HG03442 (cell line): ENCODE results near the gene TIMP1.

Experiments
- ATAC-seq: cut with Tn5 transposase; IDR thresholded peaks from one replicate; pipeline ENCODE4 v1.9.1; 2021; ENCODE audit warnings: mild to moderate bottlenecking, moderate library complexity; ENCODE audit not compliant: unreplicated experiment

Gene TIMP1

DNA sequence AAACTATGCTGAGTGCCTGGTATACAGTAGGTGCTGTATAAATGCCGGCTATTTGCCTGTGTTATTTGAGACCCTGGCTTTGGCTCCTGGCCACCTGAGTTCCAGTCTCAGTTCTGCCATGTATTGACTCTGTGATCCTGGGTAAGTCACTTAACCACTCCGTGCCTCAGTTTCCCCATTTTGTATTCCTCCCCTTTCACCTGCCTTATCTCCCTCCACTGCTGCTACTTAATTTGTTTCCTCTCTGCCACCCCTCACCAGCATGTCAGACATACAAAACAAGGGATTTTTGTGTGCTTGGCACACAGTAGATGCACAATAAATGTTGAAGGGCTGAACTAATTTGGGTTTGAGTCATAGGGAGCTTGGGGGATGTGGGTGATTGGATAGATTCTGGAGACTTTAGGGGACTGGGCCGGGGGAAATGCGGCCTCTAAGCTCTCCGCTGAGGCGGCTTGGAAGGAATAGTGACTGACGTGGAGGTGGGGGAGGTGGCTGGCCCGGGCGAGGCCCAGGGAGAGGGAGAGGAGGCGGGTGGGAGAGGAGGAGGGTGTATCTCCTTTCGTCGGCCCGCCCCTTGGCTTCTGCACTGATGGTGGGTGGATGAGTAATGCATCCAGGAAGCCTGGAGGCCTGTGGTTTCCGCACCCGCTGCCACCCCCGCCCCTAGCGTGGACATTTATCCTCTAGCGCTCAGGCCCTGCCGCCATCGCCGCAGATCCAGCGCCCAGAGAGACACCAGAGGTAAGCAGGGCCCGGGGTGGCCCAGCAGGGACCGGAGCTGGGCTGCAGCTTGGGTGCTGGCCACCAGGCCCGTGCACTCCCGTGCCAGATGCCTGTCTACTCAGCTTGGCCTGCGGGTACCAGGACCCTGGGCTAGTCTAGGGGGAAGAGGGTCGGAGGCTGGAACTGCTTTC is at the start of gene TIMP1:
Gene TIMP1, plus strand, starts transcription at position 706 of the 917 bp plus-strand sequence. CDS start 980 bp downstream, outside the sequence.
- ATAC-seq = peak; percentile 83

DNA sequence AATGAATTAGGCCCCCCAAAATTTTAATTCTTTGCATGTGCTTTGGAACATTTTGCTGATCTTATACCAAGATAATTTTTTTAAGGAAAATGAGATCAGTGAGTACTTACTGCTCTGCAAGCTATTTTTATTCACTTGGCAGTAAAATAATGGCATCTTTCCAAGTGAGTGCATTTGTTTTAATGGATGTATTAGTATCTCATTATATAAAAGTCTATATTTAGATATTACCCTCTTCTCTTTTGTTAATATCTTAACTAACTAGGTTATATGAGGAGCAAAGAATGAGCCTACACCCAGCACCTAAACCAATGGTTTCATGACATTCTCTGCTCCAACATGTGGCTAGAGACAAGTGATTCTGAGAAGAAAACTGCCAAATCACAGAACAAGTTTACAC is 42.4 kb upstream of the TIMP1 start:
- ATAC-seq = no peak

DNA sequence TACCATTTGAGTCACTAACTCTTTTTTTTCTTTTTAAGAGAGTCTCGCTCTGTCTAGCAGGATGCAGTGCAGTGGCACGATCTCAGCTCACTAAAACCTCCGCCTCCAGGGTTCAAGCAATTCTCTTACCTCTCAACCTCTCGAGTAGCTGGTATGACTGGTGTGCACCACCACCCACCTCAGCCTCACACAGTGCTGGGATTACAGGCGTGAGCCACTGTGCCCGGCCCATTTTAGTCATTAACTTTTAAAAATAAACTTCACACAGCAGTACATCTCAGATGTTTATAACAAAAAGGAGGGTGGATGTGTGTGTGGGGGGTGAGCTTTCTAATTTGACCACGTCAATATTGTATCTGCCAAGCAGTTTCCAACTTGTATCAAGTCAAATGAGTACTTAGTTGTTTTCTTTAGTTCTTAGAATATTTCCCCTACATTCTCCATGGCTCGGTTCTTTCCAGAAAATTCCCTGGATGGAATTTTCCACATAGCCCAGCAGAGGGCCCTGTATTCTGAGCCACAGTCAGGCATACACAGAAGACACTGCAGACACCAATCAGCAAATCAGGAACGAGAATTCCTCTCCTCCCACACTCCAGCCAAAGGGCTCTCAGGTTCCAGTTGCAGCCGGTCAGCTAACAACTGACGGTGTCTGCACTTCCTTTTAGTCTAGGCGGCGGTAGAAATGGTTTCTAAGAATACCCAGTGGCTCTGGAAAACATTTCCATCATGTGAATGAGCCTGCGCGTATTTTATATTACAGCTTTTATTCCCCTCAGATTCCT is 41.3 kb upstream of the TIMP1 start:
- ATAC-seq = no peak

DNA sequence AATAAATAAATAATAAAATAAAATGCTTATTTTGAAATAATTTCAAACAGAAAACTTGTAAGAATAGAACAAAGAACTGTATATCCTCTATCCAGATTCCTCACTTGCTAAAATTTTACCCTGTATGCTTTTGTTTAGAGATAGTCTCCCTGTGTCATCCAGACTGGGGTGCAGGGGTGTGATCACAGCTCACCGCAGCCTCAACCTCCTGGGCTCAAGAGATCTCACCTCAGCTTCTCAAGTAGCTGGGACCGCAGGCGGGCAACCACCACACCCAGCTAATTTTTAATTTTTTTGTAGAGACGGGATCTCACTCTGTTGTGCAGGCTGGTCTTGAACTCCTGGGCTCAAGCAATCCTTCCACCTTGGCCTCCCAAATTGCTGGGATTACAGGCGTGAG is 38.7 kb upstream of the TIMP1 start:
- no peak for ATAC-seq

DNA sequence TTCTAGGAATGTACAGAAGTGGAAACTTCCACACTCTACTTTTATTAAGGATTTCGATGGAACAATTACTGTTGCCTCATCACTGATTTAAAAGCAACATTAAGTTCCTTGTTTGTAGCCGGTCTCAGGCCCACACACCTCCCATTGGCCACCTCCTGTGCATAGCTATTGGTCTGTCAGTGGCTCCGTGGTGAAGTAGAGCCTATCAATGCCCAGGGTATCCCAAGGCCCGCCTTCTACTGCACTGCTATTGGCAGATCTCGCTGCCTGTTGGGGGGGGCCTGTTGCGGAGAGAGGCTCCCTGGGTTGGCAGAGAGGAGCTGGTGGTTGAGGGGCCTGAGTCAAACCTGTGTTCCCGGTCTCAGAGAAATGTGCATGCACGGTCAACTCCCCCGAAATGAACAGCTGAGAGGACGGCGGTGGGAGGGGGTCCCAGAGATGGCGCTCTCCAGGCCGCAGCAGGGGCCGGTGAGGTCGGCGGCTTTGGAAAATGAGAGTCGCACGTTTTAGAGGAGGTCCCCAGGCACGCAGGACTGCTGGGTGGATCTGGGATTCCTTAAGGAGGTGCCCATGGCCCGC is 26.1 kb upstream of the TIMP1 start:
- peak; percentile 89 for ATAC-seq

DNA sequence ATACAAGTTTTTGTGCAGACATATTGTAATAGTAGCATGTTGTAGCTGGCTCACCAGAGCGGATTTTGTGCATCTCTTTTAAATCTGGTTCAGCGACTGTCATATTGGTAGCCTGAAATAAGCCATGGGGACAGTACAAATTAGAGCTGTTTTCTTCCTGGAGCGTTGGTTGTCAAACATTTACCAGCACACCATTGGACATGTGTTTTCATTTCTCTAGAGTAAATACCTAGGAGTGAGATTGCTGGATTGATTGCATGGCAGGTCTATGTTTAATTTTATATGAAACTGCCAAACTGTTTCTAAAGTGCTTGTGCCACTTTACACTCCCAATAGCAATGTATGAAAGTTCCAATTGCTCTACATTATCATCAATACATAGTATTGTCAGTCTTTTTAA is 23.8 kb upstream of the TIMP1 start:
- ATAC-seq = no peak

DNA sequence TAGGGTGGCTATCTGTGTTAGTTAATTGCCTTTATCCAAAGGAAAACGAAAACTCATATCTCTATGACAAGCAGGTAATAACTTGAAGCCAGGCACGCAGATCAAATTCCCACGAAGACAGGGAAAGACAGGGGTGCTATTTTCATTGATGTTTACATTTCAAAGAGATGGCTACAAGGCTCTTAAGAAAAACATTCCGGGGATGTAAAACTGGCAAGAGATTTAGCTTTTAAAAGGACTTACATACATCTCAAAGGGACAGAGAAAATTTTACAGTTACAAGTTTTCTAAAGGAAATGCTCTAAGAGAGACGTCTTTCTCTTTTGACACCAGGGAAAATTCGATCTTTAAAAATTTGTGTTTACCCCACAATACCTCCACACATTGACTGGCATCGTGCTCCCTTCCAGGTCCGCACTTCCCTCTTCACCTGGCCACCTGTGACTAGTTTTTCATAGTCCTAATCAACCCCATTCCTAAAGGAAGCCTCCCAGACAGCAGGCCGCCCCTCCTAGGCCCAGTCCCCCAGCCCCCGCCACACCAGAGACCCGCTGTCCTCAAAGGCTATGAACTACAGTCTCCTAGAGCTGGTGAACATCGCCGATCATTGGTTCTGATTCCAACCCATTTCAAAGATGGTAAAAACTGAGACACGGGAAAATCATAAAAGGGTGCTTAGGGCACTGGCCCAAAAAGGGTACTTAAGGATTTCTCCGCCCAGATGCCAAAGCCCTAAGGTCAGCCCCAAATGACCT is 21.9 kb upstream of the TIMP1 start:
- no peak for ATAC-seq

DNA sequence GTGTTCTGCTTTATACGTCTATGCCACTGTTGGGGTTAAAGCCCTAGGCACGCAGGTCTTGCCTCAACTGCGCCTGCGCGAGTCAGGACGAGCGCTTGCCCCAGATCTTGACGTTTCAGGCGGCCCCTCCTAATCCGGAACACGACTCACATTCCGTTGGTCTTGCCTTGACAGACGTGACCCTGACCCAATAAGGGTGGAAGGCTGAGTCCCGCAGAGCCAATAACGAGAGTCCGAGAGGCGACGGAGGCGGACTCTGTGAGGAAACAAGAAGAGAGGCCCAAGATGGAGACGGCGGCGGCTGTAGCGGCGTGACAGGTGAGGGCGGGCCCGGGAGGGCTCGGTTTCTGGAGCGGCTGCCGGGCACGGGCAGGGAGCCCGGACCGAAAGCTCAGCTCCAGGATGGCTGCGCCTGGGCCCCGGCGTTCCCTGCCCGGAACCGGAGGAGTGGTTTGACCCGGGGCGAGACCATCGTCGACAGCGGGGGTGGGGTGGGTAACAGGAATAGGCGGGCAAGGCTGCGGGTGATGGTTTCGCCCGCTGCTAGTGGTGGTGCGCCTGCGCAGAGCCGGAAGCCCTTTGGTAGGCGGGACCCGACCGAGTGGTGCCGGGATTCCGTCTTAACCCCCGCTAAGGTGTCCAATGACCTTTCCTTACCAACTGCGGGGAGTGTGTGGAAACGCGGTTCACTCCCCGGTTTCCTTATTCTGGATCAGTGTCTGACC is 21.1 kb upstream of the TIMP1 start, which contains the start of gene ARAF:
Gene ARAF, plus strand, starts transcription at position 272 of the 725 bp plus-strand sequence. CDS start 1,763 bp downstream, outside the sequence.
- peak; percentile 88 for ATAC-seq

DNA sequence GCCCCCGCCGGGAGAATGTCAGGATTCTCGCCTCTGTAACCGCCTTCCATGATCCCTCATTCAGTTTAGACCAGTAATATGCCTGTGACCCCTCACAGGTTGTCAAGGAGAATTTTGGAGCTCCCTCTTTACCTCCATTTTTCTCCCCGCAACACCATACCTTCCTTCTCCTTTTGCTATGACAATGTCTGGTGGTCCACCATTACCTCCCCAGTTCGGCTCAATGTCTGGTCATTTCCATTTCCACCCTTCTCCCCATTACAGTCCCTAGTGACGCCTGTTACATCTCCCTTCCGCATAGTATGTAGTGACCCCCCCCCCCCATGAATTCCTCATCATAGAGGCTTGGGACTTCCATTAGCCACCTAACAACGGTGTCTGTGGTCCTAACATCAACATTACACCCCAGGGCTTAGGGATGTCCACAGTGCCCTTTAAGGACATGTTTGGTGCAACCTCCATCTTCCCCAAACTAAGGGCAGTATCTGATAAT is 20.5 kb upstream of the TIMP1 start:
- no peak for ATAC-seq

DNA sequence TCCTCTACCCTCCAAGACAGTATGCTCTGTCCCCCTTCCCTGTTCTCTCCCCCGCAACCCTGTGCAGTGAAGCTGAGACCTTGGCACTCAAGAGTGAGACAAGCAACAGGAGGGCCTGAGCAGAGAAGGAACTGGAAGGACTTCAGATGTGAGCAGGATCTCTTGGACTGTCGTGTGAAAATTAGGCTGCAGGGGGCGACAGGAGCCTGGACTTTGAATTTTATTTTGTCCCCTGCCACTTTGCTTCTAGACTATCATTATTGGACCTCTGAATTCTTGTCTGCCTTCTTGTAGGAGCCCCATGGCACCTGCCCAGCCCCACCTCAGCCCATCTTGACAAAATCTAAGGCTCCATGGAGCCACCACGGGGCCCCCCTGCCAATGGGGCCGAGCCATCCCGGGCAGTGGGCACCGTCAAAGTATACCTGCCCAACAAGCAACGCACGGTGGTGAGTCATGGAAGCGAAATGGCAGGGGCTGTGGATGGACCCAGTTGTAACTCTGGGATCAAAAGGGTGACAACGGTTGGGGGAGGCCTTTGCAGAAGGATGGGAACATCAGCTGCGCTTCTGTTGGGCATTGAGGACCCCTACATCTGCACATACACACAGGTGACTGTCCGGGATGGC is 19.5 kb upstream of the TIMP1 start:
- ATAC-seq = no peak

DNA sequence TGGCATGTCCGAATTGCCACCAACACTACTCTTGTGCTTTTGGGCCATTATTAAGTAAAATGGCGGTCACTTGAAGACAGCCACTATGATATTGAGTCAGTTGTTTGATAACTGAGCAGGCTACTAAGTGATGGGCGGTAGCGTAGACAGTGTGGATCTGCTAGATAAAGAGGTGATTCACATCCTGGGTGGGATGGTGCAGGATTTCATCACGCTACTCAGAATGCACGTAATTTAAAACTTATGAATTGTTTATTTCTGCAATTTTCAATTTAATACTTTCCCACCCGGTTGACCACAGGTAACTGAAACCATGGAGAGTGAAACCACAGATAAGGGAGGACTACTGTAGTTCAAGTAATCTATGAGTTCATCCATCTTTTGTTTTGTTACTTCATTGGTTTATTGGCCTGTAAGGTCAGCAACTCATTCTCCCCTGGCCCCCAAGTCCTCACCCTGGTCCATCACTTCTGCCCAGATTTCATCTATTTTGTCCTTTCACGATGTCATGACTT is 18.4 kb upstream of the TIMP1 start:
- no peak for ATAC-seq

DNA sequence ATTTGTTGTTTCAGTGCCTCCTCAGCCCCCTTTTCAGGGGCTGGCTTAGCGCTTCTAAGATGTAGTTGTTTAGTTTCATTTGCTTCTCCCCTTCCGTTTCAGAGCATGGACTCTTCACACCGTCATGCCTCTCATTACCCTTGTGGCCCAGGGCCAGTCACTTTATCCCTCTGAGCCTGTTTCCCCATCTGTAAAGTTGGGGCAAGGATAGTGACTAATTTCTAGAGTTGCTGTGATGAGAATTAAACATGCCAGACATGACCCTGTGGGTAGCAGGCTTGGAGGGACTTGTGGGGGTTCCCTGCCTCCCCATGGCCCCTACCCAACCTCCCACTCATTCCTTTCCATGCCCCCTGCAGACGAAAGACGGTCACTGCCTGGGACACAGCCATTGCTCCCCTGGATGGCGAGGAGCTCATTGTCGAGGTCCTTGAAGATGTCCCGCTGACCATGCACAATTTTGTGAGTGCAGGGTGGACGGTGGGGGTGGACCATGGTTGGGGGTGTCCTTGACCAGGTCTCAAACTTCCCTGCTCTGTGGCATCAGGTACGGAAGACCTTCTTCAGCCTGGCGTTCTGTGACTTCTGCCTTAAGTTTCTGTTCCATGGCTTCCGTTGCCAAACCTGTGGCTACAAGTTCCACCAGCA is 17.7 kb upstream of the TIMP1 start:
- no peak for ATAC-seq

DNA sequence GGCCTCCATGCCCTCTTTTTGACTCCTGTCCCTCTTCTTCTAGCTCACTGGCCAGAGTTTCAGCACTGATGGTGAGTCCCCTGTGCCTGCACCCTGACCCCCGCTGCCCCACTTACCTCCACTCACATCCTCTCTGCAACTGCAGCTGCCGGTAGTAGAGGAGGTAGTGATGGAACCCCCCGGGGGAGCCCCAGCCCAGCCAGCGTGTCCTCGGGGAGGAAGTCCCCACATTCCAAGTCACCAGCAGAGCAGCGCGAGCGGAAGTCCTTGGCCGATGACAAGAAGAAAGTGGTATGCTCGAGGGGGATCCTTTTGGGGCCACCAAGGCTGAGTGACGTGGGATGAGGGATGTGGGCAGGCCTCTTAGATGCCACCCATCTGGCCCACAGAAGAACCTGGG is 15.4 kb upstream of the TIMP1 start:
- ATAC-seq = no peak

DNA sequence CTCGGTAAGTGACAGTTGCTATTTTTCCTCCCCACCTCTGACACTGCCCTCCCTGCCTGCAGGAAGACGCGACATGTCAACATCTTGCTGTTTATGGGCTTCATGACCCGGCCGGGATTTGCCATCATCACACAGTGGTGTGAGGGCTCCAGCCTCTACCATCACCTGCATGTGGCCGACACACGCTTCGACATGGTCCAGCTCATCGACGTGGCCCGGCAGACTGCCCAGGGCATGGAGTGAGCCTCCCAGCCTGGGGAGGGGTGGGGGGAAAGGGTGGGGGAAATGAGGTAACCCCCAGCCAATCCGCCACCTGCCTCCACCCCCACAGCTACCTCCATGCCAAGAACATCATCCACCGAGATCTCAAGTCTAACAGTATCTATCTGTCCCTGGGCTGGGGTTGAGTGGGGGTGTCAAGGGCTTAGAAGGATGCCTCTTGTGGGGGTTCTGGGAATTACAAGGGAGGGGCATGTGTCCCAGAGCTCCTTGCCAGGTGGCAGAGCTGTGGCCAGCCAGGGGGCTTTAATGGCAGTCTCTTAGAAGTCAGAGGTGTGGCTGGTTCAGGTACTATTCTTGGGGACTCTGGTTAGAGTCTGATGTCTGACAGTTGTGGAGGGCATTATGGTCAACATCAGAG is 13.5 kb upstream of the TIMP1 start:
- no peak for ATAC-seq

DNA sequence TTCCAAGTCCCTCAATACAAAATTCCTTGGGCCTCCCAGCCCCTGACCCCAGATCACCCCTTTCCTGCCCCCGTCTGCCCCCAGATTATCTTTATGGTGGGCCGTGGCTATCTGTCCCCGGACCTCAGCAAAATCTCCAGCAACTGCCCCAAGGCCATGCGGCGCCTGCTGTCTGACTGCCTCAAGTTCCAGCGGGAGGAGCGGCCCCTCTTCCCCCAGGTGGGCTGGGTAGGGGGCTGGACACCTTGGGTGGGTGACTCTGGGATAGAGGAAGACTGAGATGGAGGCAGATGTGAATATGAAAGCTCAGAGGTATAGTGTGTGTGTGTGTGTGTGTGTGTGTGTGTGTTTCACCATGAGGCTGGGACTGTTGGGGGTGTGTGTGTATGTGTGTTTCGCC is 11.4 kb upstream of the TIMP1 start:
- ATAC-seq = no peak

DNA sequence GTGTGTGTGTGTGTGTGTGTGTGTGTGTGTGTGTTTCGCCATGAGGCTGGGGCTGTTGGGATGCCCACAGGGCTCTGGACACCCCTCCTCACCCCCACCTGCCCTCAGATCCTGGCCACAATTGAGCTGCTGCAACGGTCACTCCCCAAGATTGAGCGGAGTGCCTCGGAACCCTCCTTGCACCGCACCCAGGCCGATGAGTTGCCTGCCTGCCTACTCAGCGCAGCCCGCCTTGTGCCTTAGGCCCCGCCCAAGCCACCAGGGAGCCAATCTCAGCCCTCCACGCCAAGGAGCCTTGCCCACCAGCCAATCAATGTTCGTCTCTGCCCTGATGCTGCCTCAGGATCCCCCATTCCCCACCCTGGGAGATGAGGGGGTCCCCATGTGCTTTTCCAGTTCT is 11.0 kb upstream of the TIMP1 start:
- ATAC-seq = no peak

DNA sequence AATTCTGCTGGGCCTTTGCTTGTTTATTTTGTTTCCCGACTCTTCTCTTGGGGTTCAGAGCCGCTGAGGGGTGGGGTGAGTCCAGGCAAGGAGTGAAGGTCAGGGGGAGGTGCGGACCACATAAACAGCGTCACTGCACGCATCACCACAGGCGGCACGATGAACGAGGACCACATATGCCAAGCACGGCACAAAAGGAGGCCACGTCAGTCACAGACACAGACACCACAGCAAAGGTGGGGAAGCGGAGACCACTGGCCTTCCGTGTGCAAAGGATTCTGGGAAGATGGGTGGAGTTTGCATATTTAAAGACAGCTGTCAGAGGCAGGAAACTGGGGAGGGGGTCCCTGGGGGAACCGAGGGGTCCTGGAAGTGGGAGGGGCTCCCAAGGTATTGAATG is 10.3 kb upstream of the TIMP1 start:
- ATAC-seq = no peak

DNA sequence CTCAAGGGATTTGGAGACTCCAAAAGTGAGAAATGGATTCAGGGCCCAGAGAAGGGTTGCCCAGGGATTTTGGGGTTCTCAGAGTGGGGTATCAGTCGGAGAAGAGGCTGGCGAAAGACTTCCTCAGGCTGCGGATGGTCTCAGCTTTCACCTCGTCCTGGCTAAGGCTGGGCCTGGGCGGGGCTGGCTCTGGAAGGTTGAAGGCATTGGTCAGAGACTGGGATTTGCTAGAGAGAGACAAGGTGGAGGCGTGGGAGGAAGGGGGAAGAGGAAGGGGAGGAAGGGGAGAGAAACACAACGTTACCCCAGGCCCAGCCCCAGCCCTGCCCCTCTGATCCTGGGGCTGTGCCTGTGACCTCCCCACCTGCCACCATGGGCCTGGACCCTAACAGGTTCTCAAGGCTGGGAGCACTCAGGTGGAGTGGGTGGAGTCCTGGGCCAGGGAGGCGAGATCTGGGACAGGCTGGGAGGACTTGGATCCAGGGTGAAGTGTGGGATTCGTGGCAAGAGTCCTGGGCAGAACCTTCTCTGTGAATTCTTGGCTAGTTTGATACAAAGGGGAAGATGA is 9.4 kb upstream of the TIMP1 start:
- no peak for ATAC-seq
